HCT116 (cell line): Measurements from ENCODE around the gene CARD6.

Experiments used
- CEBPB ChIP-seq: IDR thresholded peaks from 2 replicates; pipeline ENCODE4 v1.6.1; 2012; ENCODE audit warnings: low read depth
- CTCF ChIP-seq, 3 experiments: fragments of 200-600 bp in 1 of 3; sonication (generic) in 1 of 3; IDR thresholded peaks in 2 of 3; conservative IDR thresholded peaks in 1 of 3; 2 replicates each; pipeline ENCODE4 v1.5.1; 2012 to 2017; ENCODE audit warnings: low read depth in 2 of 3, low read length in 2 of 3, antibody characterized with exemption in 1 of 3, borderline replicate concordance in 1 of 3, control low read depth in 1 of 3, mild to moderate bottlenecking in 1 of 3, mixed read lengths in 1 of 3, mixed run types in 1 of 3, moderate library complexity in 1 of 3; ENCODE audit not compliant: insufficient read depth in 1 of 3
- EGR1 ChIP-seq: IDR thresholded peaks from 2 replicates; pipeline ENCODE4 v1.6.1; 2012; ENCODE audit warnings: low read depth
- EZH2phosphoT487 ChIP-seq: fragments of 200-600 bp; IDR thresholded peaks from 2 replicates; pipeline ENCODE4 v1.6.1; 2018; ENCODE audit warnings: antibody characterized with exemption, borderline replicate concordance
- JUND ChIP-seq: IDR thresholded peaks from 2 replicates; pipeline ENCODE4 v1.6.1; 2012
- POLR2A ChIP-seq: IDR thresholded peaks from 2 replicates; pipeline ENCODE4 v1.7.0; 2011; ENCODE audit warnings: borderline replicate concordance; ENCODE audit not compliant: insufficient read depth, insufficient read length; ENCODE audit errors: extremely low read depth
- POLR2AphosphoS5 ChIP-seq: IDR thresholded peaks from 2 replicates; pipeline ENCODE4 v1.6.1; 2011; ENCODE audit warnings: mild to moderate bottlenecking, low read depth, low read length, moderate library complexity
- YY1 ChIP-seq: IDR thresholded peaks from 2 replicates; pipeline ENCODE4 v1.6.1; 2011; ENCODE audit warnings: low read length, low read depth, moderate library complexity, mild to moderate bottlenecking; ENCODE audit not compliant: insufficient replicate concordance; ENCODE audit errors: extremely low read depth

DNA sequence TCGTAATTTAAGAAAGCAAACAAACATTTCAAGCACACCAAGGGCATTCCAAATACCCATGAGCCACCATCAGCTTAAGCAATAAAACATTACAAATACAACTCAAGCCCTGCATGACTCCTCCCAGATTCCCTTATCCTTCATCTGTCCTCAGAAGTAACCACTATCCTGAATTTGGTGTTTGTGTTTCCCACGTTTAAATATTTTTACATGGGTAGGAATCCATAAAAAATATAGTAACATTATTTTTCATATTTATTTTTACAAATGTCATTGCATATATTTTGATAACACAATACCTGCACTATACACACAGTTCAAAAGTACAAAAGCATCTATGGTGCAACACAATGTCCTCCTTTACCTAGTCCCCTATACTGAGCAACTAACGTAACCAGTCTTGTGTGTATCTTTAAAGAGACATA is 49.4 kb upstream of the CARD6 start:
- no peak for TF ChIP-seq JUND
- no peak for TF ChIP-seq CEBPB
- TF ChIP-seq CTCF (IDR thresholded peaks at IDR 0.05 in 2 of 3, conservative IDR thresholded peaks at IDR 0.05 in 1 of 3; ENCODE audit: borderline replicate concordance in 1 of 3, insufficient read depth in 1 of 3, low read depth in 2 of 3, low read length in 2 of 3): no peak
- no peak for TF ChIP-seq EGR1
- no peak for TF ChIP-seq POLR2A
- no peak for TF ChIP-seq POLR2AphosphoS5
- no peak for TF ChIP-seq YY1
- TF ChIP-seq EZH2phosphoT487: no peak
